Purkinje cell (primary cell): Measurements from ENCODE around the gene RASGEF1B. TPM values are rescaled to one million over a fixed set of nuclear protein-coding genes. Genes with fewer than 3 reads are reported as not detected.

Experiments
- polyA plus RNA-seq: library from polyadenylated mRNA; unstranded; fragments of >200 nt; fragmentation: Nextera tagmentation; gene quantifications from 2 replicates; pipeline ENCODE4 v1.2.1, GENCODE V29; 2014

RASGEF1B gene
- polyA plus RNA-seq = 17.3 and 18.7 TPM in 2 replicates

DNA sequence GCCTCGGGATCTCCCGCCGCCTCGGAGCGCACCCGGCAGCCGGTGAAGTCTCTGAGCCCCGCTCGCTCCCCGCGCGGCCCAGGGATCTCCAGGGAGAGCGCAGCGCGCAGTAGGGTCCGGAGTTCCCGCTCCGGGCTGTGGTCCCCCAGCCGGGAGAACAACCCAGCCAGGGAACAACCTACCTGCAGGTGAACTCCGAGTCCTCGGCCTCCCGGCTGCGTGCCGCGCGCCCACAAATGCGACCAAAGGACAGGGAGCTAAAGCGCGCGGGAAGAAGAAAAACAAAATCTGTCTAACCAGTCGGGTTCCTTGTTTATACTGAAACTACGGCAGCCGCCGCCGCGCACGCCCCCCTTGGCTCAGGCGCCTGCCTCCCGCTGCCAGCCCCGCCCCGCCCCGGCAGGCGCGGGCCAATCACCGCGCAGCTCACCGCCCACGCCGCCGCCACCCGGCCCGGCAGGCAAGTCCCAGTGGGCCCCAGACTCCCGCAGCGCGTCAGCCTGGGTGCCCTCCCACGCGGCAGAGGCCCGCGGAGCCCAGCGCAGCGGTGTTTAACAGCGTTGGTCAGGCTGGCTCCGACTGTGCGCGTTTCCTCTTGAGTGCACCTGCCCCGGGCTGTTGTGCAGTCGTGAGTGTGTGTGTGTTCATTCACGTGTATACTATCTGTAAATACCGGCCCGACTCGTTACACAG, at the start of gene RASGEF1B:
Gene RASGEF1B, minus strand, starts transcription at position 320 of the 693 bp plus-strand sequence. CDS start 12,399 bp downstream, outside the sequence.

